ES-I3 (cell line): ENCODE measurements around the gene SHMT2.

Source experiments
- H3K36me3 ChIP-seq: 2 replicates; pipeline ENCODE4 v1.6.1; 2013; ENCODE audit warnings: mild to moderate bottlenecking, low read length, control low read depth, moderate library complexity; ENCODE audit not compliant: insufficient read depth
- H3K4me1 ChIP-seq: 2 replicates; pipeline ENCODE4 v1.6.1; 2013; ENCODE audit warnings: mild to moderate bottlenecking, control low read depth, low read length; ENCODE audit not compliant: insufficient read depth
- H3K9ac ChIP-seq: 2 replicates; pipeline ENCODE4 v1.6.1; 2013; ENCODE audit warnings: low read depth, mild to moderate bottlenecking, low read length, moderate library complexity
- H3K9me3 ChIP-seq: 2 replicates; pipeline ENCODE4 v1.6.1; 2013; ENCODE audit warnings: mild to moderate bottlenecking, low read length, moderate library complexity; ENCODE audit not compliant: control insufficient read depth, insufficient read depth

SHMT2 gene

GRCh38 chr12:57192920-57193319 lies 36.6 kb upstream of the SHMT2 start:
- Histone ChIP-seq H3K4me1 (no peaks in the 10 kb centered on the region), H3K9ac (no peak overlapping the region), H3K36me3 (peaks cover 42% of the 10 kb centered on the region), H3K9me3 (no peaks in the 10 kb centered on the region)

- Histone ChIP-seq H3K4me1 (no peaks in the 10 kb centered on the region), H3K9ac (no peak overlapping the region), H3K9me3 (no peaks in the 10 kb centered on the region), H3K36me3 (peaks cover 37% of the 10 kb centered on the region)
These were observed 35.7 kb upstream of the SHMT2 start for GRCh38 chr12:57193706-57194245.

GRCh38 chr12:57194253-57194652 lies 35.3 kb upstream of the SHMT2 start:
- Histone ChIP-seq H3K36me3 (peaks cover 35% of the 10 kb centered on the region), H3K9me3 (no peaks in the 10 kb centered on the region), H3K9ac (no peak overlapping the region), H3K4me1 (no peaks in the 10 kb centered on the region)

- no peak overlapping the region for H3K9ac ChIP-seq
These were observed 34.3 kb upstream of the SHMT2 start for GRCh38 chr12:57195186-57195585.

GRCh38 chr12:57195611-57196371 lies 33.7 kb upstream of the SHMT2 start:
- Histone ChIP-seq H3K4me1 (no peaks in the 10 kb centered on the region), H3K36me3 (peaks cover 29% of the 10 kb centered on the region), H3K9ac (no peak overlapping the region)

More at GRCh38 chr12:57195186-57195585, 34.3 kb upstream of the SHMT2 start:
- Histone ChIP-seq H3K9me3 (no peaks in the 10 kb centered on the region), H3K36me3 (peaks cover 31% of the 10 kb centered on the region), H3K4me1 (no peaks in the 10 kb centered on the region)

GRCh38 chr12:57196439-57196838 lies 33.1 kb upstream of the SHMT2 start:
- peaks cover 31% of the 10 kb centered on the region for H3K36me3 ChIP-seq
- no peak overlapping the region for H3K9ac ChIP-seq
- no peaks in the 10 kb centered on the region for H3K4me1 ChIP-seq
- H3K9me3 ChIP-seq = no peaks in the 10 kb centered on the region

More at GRCh38 chr12:57195611-57196371, 33.7 kb upstream of the SHMT2 start:
- no peaks in the 10 kb centered on the region for H3K9me3 ChIP-seq

GRCh38 chr12:57196956-57197355 lies 32.6 kb upstream of the SHMT2 start:
- Histone ChIP-seq H3K4me1 (no peaks in the 10 kb centered on the region), H3K9me3 (no peaks in the 10 kb centered on the region), H3K36me3 (peaks cover 28% of the 10 kb centered on the region), H3K9ac (no peak overlapping the region)

- no peak overlapping the region for H3K9ac ChIP-seq
- no peaks in the 10 kb centered on the region for H3K4me1 ChIP-seq
- no peaks in the 10 kb centered on the region for H3K9me3 ChIP-seq
- H3K36me3 ChIP-seq = peaks cover 17% of the 10 kb centered on the region; the same call in 1 of the 2 replicates
These were observed 31.2 kb upstream of the SHMT2 start for GRCh38 chr12:57198329-57198728.

GRCh38 chr12:57199191-57199590 lies 30.3 kb upstream of the SHMT2 start:
- H3K9me3 ChIP-seq = no peaks in the 10 kb centered on the region
- H3K36me3 ChIP-seq = peaks cover 17% of the 10 kb centered on the region
- H3K9ac ChIP-seq = no peak overlapping the region
- H3K4me1 ChIP-seq = no peaks in the 10 kb centered on the region

GRCh38 chr12:57200497-57200896 lies 29.0 kb upstream of the SHMT2 start:
- peaks cover 8% of the 10 kb centered on the region for H3K36me3 ChIP-seq
- no peaks in the 10 kb centered on the region for H3K9me3 ChIP-seq
- no peak overlapping the region for H3K9ac ChIP-seq
- H3K4me1 ChIP-seq = no peaks in the 10 kb centered on the region

- Histone ChIP-seq H3K36me3 (peaks cover 8% of the 10 kb centered on the region), H3K9me3 (no peaks in the 10 kb centered on the region), H3K4me1 (no peaks in the 10 kb centered on the region), H3K9ac (no peak overlapping the region)
These were observed 28.3 kb upstream of the SHMT2 start for GRCh38 chr12:57201219-57201618.

GRCh38 chr12:57201631-57202030 lies 27.9 kb upstream of the SHMT2 start:
- Histone ChIP-seq H3K4me1 (no peaks in the 10 kb centered on the region), H3K9ac (no peak overlapping the region), H3K9me3 (no peaks in the 10 kb centered on the region), H3K36me3 (peaks cover 8% of the 10 kb centered on the region)

- Histone ChIP-seq H3K9ac (no peak overlapping the region), H3K36me3 (peaks cover 8% of the 10 kb centered on the region), H3K4me1 (no peaks in the 10 kb centered on the region), H3K9me3 (no peaks in the 10 kb centered on the region)
These were observed 27.2 kb upstream of the SHMT2 start for GRCh38 chr12:57202321-57202720.

GRCh38 chr12:57203201-57203600 lies 26.3 kb upstream of the SHMT2 start:
- Histone ChIP-seq H3K9ac (no peak overlapping the region), H3K4me1 (no peaks in the 10 kb centered on the region), H3K36me3 (peaks cover 8% of the 10 kb centered on the region), H3K9me3 (no peaks in the 10 kb centered on the region)

GRCh38 chr12:57203791-57204190 lies 25.7 kb upstream of the SHMT2 start:
- Histone ChIP-seq H3K9me3 (no peaks in the 10 kb centered on the region), H3K4me1 (no peaks in the 10 kb centered on the region), H3K9ac (no peak overlapping the region), H3K36me3 (peaks cover 11% of the 10 kb centered on the region)
